ENCODE results near the gene MAPK1. TPM values are rescaled to one million over a fixed set of nuclear protein-coding genes. Genes with fewer than 3 reads are reported as not detected.

Gene MAPK1
- polyA plus RNA-seq, 3 donors from 2014 or later: 151 to 168 (median 162) TPM

Other genes with a start within 250 kb of the MAPK1 start
- 10 to 100 TPM; 46.7 to 61.7 (median 47.7) TPM for gene YDJC, start 237.6 kb downstream of the MAPK1 start, polyA plus RNA-seq
- gene CCDC116, start 234.9 kb downstream of the MAPK1 start, polyA plus RNA-seq: under 1 TPM in 1 of 3 donors, not detected in 2; 0.13 TPM
- gene SDF2L1, start 225.3 kb downstream of the MAPK1 start, polyA plus RNA-seq: 100 to 1,000 TPM; 119 to 227 (median 178) TPM
- 10 to 100 TPM; 13.9 to 54.6 (median 14.5) TPM for gene PPIL2, start 201.6 kb downstream of the MAPK1 start, polyA plus RNA-seq
- 100 to 1,000 TPM in 2 of 3 donors, 10 to 100 TPM in 1; 72.9 to 100 (median 100) TPM for gene YPEL1, start 131.9 kb downstream of the MAPK1 start, polyA plus RNA-seq
- 10 to 100 TPM in 1 of 3 donors, 1 to 10 TPM in 2; 5.5 to 13.6 (median 8.0) TPM for gene PPM1F, start 85.2 kb upstream of the MAPK1 start, polyA plus RNA-seq
- 10 to 100 TPM in 1 of 3 donors, 1 to 10 TPM in 2; 8.4 to 17.2 (median 9.7) TPM for gene TOP3B, start 115.1 kb upstream of the MAPK1 start, polyA plus RNA-seq